CD4-positive, alpha-beta T cell treated with Interleukin-12 subunit alpha and Interleukin-12 subunit beta, for 1 hour (primary cell): ENCODE results near the gene TADA2B.

Experiments used
- DNase-seq: peaks from one replicate; pipeline ENCODE4 v3.0.0-alpha.2; 2020

TADA2B gene

GRCh38 chr4:7018281-7018680 is 24.9 kb upstream of the TADA2B start:
- no peak for DNase-seq

DNA sequence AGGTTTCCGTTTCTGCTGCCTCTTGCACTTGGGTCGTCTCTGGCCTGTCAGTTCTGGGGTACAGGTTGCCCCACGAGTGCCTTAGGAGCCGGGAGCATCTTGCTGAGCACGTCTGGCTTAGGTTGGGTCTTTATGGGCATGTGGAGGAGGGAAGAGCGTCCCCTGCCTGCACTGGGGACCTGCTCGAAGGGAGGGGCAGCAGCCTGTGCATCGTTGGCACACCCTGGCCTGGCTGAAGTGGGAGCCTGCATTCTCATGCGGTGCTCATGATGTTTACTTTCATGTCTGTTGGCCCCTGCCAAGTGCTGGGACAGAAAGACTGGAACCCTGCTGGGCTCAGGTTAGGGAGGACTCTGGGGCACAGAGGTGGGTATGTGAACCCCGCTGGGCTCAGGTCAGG is 23.8 kb upstream of the TADA2B start:
- no peak for DNase-seq

GRCh38 chr4:7020290-7020689 is 22.9 kb upstream of the TADA2B start:
- no peak for DNase-seq

DNA sequence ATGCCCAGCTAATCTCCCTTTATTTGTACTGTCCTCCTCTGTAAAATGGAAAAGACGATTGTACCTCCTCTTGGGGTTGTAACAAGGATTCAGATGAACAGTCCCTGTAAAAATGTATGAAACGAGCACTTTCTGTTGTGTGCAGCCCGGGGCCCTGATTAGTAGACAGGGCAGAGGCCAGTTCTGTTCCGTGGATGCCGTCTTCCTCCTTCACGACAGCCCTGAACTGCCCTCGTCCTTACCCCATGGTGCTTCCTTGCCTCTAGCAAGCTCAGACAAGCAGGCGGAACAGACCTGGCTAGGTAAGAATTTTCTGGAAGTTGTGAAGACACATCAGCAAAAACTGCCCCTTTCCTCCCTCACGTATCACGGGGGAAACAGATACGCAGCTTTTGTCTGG is 22.3 kb upstream of the TADA2B start:
- DNase-seq: no peak

DNA sequence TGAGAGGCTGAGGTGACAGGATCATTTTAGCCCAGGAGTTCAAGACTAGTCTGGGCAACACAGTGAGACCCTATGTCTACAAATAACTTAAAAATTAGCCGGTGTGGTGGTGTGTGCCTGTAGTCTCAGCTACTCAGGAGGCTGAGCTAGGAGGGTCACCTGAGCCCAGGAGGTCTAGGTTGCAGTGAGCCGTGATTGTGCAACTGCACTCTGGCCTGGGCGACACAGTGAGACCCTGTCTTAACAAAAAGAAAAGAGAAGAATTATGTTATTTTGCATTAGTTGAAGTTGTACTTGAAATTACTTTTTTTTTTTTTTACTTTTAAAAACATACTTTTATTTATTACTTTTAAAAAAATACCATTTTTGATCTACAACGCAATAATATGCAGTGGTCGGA is 21.8 kb upstream of the TADA2B start:
- DNase-seq: no peak

GRCh38 chr4:7021930-7022664 is 21.1 kb upstream of the TADA2B start:
- no peak for DNase-seq

DNA sequence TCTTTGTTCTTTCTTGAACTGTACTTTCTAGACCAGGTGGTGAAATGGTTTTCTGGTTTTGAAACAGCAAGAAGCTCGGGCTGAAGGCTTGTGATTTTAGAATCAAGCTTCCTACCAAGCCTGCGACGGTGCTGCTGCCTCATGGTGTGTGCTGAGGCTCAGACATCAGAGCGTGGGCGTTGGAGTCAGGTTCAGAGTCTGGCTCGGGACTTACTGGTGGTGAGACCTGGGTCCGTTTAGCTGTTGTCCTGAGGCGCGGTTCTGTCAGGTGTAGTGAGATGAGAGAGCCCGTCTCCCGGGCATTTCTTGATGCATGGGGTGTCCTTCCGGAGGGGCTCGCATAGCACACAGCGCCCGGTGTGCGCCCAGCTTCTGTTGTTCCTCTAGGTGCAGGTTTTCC is 19.7 kb upstream of the TADA2B start:
- no peak for DNase-seq

DNA sequence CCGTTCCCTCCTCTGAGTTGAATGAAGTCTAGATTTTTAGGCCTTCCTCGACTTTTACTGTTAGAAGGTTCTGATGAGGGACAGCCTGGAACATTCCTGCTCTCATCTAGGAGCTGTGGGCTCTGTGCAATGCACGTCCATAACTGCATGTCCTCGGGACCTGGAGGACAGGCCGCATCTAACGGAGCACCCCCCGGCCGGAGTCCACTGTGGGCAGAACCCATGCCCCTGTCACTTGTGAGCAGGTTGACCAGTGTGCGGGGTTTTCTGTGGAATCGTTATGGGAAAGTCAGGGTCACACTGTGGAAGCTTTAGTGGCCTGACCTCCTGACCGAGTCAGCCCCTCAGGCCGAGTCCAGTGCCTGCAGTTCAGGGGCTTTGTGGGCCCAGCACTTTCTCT is 19.3 kb upstream of the TADA2B start:
- DNase-seq: no peak

DNA sequence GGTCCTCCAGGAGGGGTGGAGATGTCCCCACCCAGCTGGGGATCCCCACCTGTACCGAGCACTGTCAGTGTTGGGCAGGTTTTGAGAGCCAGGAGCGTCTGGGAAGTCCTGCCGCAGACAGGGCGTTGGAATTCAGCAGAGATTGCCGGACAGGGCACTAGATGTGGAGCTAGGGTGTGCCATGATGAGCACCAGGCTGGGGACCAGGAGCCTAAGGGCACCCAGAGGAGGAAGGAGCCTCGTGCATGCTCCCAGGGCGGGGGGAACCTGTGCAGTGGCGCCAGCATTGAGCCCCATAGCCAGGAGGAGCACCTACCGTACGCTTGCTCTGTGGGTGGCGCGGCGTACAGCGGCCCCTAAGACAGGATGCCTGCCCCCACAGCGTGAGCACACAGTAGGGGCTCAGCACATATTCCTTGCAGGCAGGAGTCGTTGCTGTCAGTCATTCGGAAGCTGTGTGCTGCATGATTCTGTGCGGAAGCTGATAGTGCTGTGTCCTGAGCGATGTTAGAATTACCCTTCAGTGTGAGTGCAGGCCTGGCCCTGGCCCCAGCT is 18.8 kb upstream of the TADA2B start:
- DNase-seq: no peak

DNA sequence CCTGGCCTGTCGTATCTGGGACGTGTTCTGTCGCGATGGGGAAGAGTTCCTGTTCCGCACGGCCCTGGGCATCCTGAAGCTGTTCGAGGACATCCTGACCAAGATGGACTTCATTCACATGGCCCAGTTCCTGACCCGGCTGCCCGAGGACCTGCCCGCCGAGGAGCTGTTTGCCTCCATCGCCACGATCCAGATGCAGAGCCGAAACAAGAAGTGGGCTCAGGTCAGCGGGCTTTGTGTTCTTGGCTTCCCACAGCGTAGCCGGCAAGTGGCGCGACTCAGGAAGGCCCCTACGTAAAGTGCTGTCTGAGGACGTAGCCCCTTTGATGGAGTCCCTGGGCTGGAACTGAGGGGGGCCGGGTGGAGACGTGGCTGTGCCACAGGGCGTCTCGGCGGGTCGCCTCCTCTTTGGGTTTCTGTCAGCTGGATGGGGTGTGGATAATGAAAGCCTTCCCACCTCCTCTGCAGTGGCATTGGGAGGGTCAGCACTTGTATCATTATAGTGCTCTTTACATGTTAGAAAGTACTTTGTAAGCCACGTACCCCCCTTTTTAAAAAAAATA is 18.1 kb upstream of the TADA2B start:
- DNase-seq: no peak

- no peak for DNase-seq
These were observed 17.1 kb upstream of the TADA2B start for GRCh38 chr4:7026107-7026506.

DNA sequence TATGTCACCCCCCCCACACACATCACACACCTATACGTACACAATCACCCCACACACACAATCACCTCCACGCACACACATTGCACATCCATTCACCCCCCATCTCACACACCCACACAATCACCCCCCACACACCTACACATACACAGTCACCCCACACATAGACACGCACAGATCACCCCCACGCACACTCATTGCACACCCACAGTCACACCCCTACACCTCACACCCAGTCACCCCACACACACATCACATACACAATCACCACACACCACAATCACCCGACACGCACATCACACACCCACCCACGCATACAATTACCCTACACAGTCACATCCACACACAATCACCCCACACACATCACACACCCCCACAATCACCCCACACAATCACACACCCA is 15.9 kb upstream of the TADA2B start:
- no peak for DNase-seq

GRCh38 chr4:7027913-7028312 is 15.3 kb upstream of the TADA2B start:
- no peak for DNase-seq

GRCh38 chr4:7029212-7029611 is 14.0 kb upstream of the TADA2B start:
- DNase-seq: no peak

DNA sequence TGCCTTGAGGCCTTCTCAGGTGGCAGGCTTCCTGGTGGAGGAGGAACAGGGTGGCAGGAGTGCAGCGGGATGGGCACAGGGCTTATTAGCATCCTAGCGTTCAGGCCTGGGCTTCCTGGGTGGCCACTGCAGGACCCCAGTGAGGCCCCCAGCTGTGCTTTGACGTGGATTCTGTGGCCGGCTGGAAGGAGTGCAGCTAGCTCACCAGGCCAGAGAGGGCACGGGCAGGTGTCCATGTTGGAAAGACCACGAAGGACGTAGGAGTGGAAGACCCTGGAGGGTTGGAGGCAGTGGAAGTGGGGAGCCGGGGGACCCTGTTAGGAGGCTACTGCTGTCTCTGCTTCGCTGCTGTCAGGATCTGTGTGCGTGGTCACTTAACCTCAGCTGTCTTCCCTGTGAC is 13.3 kb upstream of the TADA2B start:
- no peak for DNase-seq

DNA sequence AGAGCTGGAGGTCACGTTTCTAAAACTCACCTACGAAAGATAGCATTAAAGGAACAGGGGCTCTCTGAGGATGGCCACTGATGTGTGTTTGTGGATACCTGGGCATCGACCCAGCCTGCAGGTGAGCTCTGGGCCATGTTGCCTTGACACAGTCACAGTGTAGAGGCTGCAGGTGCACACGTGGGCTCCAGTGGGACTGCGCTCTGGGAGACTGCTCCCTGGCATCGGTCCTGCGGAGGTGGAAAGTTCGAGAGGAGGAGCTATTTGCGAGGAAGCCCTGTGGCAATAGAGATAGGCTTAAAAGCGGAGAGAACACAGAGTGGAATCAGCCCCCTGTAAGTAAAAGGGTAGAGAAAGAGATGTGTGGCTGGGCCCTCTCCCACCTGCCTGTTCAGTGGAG is 12.3 kb upstream of the TADA2B start:
- no peak for DNase-seq

DNA sequence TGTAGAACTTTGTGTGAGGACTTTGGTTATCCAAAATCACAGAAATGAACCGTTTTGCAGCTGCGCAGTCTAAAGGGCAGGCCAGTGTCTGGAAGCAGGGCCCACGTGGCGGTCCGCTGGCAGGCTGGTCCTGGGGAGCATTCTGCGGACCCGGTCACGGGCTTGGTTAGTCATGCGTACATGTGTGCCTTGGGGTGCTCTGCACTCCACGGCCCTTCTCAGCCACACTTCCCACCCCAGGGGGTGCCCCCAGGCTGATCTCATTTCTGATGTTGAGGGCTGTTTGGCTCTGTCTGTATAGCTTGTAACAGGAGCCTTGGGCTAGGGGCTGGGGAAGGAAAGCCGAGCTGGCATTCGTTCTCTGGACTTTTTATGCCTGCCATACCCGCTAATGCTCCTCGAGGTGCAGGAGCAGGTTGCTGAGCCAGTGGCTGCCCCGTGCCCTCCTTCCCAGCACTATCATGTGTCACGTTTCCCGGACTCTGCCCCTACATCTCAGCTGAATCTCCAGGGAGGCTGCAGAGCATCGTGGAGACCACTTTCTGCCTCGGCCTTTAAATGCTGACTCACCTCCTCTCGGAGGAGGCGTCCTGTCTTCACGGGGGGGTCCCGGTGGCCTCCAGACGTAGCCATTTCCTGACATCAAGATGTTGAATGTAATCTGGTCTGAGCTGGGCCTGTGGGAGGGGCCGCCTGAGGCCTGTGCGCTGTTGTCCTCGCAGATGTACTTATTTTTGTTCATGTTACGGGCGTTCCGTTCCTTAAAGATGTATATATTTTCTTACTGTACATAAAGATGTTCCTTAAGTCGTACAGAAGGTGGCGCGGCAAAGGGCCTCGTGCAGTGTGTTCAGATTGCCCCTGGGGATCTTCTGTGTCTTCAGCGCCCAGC is 11.4 kb upstream of the TADA2B start:
- no peak for DNase-seq

- no peak for DNase-seq
These were observed 10.6 kb upstream of the TADA2B start for GRCh38 chr4:7032596-7032995.

DNA sequence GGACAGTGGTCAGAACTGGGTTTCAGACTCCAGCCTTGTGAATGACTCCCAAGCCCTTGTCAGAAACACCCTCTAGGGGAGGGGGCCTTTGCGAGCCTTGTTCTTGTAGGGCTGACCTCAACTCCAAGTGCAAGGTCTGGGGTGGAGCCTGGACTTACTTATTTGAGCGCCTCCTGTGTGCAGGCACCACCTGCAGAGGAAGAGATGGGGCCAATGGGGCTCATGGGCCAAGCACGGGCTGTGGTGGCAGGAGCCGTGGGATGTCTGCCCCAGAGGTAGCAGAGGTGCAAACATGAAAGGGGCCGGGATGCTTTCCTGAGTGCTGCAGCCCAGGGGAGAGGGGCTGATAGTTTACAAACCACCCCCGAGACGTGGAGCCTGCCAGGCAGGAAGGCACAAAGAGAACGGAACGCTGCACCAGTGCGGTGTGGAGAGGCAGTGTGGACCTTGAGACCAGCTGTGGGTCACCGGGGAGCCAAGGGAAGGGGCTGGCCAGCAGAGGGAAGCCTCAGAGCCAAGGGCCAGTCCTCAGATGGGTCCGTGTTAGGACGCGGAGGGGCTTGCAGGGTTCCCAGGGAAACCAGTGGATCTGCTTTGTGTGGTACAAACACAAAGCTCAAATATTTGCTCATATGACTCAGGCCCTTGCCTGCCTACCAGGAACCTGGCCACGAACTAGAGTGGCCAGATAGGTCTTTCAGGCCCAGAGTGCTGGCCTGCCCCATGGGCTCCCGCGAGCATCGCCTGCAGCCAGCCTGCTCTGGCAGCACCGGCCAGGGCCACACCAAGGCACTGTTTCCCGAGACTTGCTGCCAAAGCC is 8.7 kb upstream of the TADA2B start:
- no peak for DNase-seq

DNA sequence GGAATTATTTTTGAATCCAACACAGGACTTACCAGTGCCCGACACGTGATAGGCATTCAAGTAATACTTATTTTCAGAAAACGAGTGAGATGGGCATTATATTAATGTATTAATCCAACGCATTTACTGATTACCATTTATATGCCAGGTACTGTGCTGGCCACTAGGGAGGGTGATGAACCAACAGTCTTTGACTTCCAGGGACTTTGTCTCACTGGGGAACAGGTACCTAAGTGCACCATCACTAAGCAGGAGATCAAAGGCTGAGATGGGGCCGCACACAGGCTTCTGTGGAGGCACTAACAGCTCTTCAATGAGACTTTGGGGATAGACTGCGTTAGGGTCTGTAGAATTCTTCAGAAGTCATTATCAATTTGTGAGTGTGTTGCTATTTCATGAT is 5.7 kb upstream of the TADA2B start:
- DNase-seq: peak; percentile 18

DNA sequence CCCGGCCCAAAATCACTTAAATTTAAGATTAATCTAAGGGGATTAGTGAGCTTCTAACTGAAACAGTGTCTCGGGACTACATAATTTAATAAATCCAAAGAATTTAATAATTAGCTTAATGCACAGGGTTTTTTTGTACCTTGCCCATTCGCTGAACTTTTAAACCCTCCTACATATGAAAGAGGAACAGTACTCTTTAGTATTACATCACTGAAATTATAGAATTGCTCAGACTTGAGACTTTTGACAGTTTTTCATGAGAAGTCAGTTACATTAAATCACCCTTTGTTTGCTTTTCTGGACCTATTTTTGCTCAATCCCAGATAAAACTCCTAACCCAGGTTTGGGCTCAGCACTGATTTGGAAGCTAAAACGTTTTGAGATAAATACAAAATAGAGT is 2.4 kb upstream of the TADA2B start:
- DNase-seq: no peak

DNA sequence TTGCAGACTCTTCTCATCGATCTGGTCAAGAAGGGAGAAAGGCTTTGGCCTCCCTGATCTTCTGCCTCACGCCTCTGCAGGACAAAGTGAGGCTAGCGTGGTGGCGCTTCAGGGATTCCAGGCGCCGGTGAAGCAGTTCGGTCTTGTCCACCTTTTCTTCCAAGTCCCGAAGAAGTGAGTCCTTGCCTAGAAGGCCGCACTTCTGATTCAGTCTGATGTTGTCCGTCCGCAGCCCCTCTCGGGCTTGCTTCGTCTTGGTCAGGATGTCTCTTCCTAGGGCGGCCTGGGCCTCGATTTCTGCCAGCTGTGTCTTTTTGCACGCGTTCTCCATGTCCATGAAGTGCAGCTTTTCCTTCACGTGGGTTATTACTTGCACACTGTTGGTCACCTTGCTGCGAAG is 1.9 kb upstream of the TADA2B start:
- DNase-seq: no peak
